ENCODE data around the gene PTGFRN. TPM values are rescaled to one million over a fixed set of nuclear protein-coding genes. Genes with fewer than 3 reads are reported as not detected.

PTGFRN gene
- total and polyA plus RNA-seq, 2 of the 4 experiments (the other 2 are of a cell fraction) = 0.90 to 1.1 TPM

GRCh38 chr1:116988908-116989307, 79.2 kb downstream of the PTGFRN start:
- DNase-seq (no peak), ATAC-seq (ENCODE audit: low read depth) (no peak)
- TF ChIP-seq MAFK (IDR thresholded peaks at IDR 0.05; ENCODE audit: low read depth, low read length) (no peak), BHLHE40 (IDR thresholded peaks at IDR 0.05; ENCODE audit: low read depth, low read length) (no peak), CEBPB (IDR thresholded peaks at IDR 0.05; ENCODE audit: low read depth, low read length) (no peak), RFX5 (IDR thresholded peaks at IDR 0.05; ENCODE audit: low read depth, low read length) (no peak), SMC3 (IDR thresholded peaks at IDR 0.05; ENCODE audit: low read depth, low read length) (no peak), RCOR1 (IDR thresholded peaks at IDR 0.05; ENCODE audit: insufficient replicate concordance, low read length) (no peak), USF2 (IDR thresholded peaks at IDR 0.05; ENCODE audit: low read depth, low read length) (no peak), MAZ (IDR thresholded peaks at IDR 0.05; ENCODE audit: borderline replicate concordance, low read depth, low read length) (no peak), CTCF (conservative IDR thresholded peaks at IDR 0.05; ENCODE audit: low read depth, low read length) (no peak), CHD1 (IDR thresholded peaks at IDR 0.05; ENCODE audit: low read depth, low read length) (no peak), NFE2L2 (IDR thresholded peaks at IDR 0.05; ENCODE audit: low read depth, low read length) (no peak), ELK1 (IDR thresholded peaks at IDR 0.05; ENCODE audit: borderline replicate concordance, low read depth, low read length) (no peak), POLR2A (IDR thresholded peaks at IDR 0.05; ENCODE audit: low read depth, low read length) (no peak)
- Histone ChIP-seq H3K23ac (ENCODE audit: low read depth, low read length) (no peak overlapping the region), H3K56ac (ENCODE audit: extremely low read depth, insufficient read depth, low read length) (no peak overlapping the region), H3K79me1 (ENCODE audit: low read depth in 1 of 2, low read length in 2 of 2) (no peaks in the 10 kb centered on the region), H3K9me3 (ENCODE audit: control insufficient read depth, insufficient read depth, low read length) (no peaks in the 10 kb centered on the region), H2BK120ac (ENCODE audit: low read depth, low read length) (no peak overlapping the region), H3K18ac (ENCODE audit: low read depth, low read length) (no peak overlapping the region), H4K91ac (ENCODE audit: insufficient read depth, low read depth, low read length) (no peak overlapping the region), H3K4me3 (ENCODE audit: insufficient read depth, low read depth, low read length) (no peak overlapping the region), H4K5ac (ENCODE audit: low read depth, low read length) (no peak overlapping the region), H3K36me3 (ENCODE audit: control insufficient read depth, insufficient read depth, low read length) (no peaks in the 10 kb centered on the region), H4K20me1 (ENCODE audit: insufficient read depth, low read length) (no peaks in the 10 kb centered on the region), H3K27me3 (ENCODE audit: control insufficient read depth, insufficient read depth, low read length) (peaks cover 2% of the 10 kb centered on the region; the same call in 1 of the 2 replicates), H3K14ac (replicated peaks; ENCODE audit: low read depth, low read length) (no peak overlapping the region), H3K9ac (ENCODE audit: low read depth, low read length) (no peak overlapping the region), H3K27ac (ENCODE audit: insufficient read depth, low read length) (no peak overlapping the region), H2BK20ac (ENCODE audit: low read depth, low read length) (no peak overlapping the region), H2BK15ac (ENCODE audit: low read depth, low read length) (no peak overlapping the region), H2AFZ (replicated peaks; ENCODE audit: low read length, poor library complexity) (no peak overlapping the region), H3K9me1 (ENCODE audit: insufficient read depth, low read length) (no peaks in the 10 kb centered on the region), H4K8ac (ENCODE audit: low read depth in 2 of 2, low read length in 2 of 2) (no peak overlapping the region), H3K4me1 (ENCODE audit: control insufficient read depth, insufficient read depth, low read length) (no peaks in the 10 kb centered on the region), H3K4me2 (ENCODE audit: low read depth, low read length) (no peak overlapping the region), H2BK5ac (ENCODE audit: low read depth, low read length, poor library complexity, severe bottlenecking) (no peak overlapping the region), H2AK9ac (replicated peaks; ENCODE audit: low read depth, low read length, poor library complexity) (no peak overlapping the region), H2AK5ac (ENCODE audit: low read depth, low read length) (no peak overlapping the region), H3K4ac (ENCODE audit: low read depth, low read length) (no peak overlapping the region)
- in situ Hi-C loops (cut with MboI; ENCODE audit: low sequenced_read_pairs) (no loop called here), intact Hi-C loops (cut with micrococcal nuclease) (no loop called here), dilution Hi-C loops (cut with HindIII; ENCODE audit: low sequenced_read_pairs, unreplicated experiment) (no loop called here)
- BruUV-seq (replicated peaks) = no TSS peak
- WGBS, 2 experiments (ENCODE audit: extremely low coverage in 2 of 2, insufficient read length in 1 of 2) = no CpG with 5 or more reads among the region's 2 CpGs
- ChIA-PET CTCF (no interaction called here), POLR2A (ENCODE audit: unreplicated experiment) (interaction anchor here (0.6 kb wide), 1 partner anchor 159 kb away, joined by 4 read pairs; no protein-coding TSS in a partner anchor)
